Mesodermal cell (in vitro differentiated cells): ENCODE results near the gene CHCHD3.

ENCODE experiments used
- H3K27ac ChIP-seq: 2 replicates; pipeline ENCODE4 v1.7.0; 2013; ENCODE audit warnings: mild to moderate bottlenecking, low read depth, low read length, moderate library complexity; ENCODE audit not compliant: severe bottlenecking
- H3K36me3 ChIP-seq: 2 replicates; pipeline ENCODE4 v1.7.1; 2013; ENCODE audit warnings: mild to moderate bottlenecking, low read length, moderate library complexity; ENCODE audit not compliant: control insufficient read depth, insufficient read depth
- H3K4me1 ChIP-seq: one replicate; pipeline ENCODE4 v1.7.1; 2013; ENCODE audit warnings: mild to moderate bottlenecking, low read length; ENCODE audit not compliant: insufficient read depth, control insufficient read depth, poor library complexity, severe bottlenecking
- H3K4me3 ChIP-seq: 2 replicates; pipeline ENCODE4 v1.7.0; 2013; ENCODE audit warnings: low read length, control low read depth, mild to moderate bottlenecking; ENCODE audit not compliant: insufficient read depth, poor library complexity, severe bottlenecking; ENCODE audit errors: extremely low read depth
- H3K9me3 ChIP-seq: 2 replicates; pipeline ENCODE4 v1.7.1; 2013; ENCODE audit warnings: mild to moderate bottlenecking, low read length, moderate library complexity; ENCODE audit not compliant: control insufficient read depth
- WGBS, 2 experiments: methylation state at CpG; one replicate each; pipeline ENCODE4 v1.1.5; 2013; ENCODE audit warnings: missing lambda C conversion rate in 2 of 2; ENCODE audit not compliant: insufficient coverage in 2 of 2; 5-methylcytosine and 5-hydroxymethylcytosine counted together

The CHCHD3 gene

GRCh38 chr7:132847376-132847775, 234.5 kb downstream of the CHCHD3 start:
- 90 to 100% methylated on average over 2 to 5 of the region's 7 CpGs for WGBS, 2 experiments
- Histone ChIP-seq H3K4me1 (no peaks in the 10 kb centered on the region), H3K9me3 (no peaks in the 10 kb centered on the region), H3K4me3 (no peak overlapping the region), H3K27ac (no peak overlapping the region), H3K36me3 (peaks cover 9% of the 10 kb centered on the region)

GRCh38 chr7:132846086-132846485, 235.8 kb downstream of the CHCHD3 start:
- Histone ChIP-seq H3K36me3 (no peaks in the 10 kb centered on the region), H3K4me1 (no peaks in the 10 kb centered on the region), H3K9me3 (no peaks in the 10 kb centered on the region), H3K27ac (no peak overlapping the region), H3K4me3 (no peak overlapping the region)
- WGBS, 2 experiments, result 54 to 86% methylated on average over 2 to 3 of the region's 3 CpGs

- WGBS, 2 experiments, result 88% methylated on average over 3 of the region's 4 CpGs; no CpG with 5 or more reads in 1 of the 2 experiments
- Histone ChIP-seq H3K4me1 (no peaks in the 10 kb centered on the region), H3K36me3 (no peaks in the 10 kb centered on the region)
These were observed 239.4 kb downstream of the CHCHD3 start for GRCh38 chr7:132842478-132842877.

GRCh38 chr7:132840199-132840598, 241.7 kb downstream of the CHCHD3 start:
- no peak overlapping the region for H3K27ac ChIP-seq
- no peaks in the 10 kb centered on the region for H3K9me3 ChIP-seq
- H3K4me3 ChIP-seq, result no peak overlapping the region
- no CpG with 5 or more reads among the region's 1 CpG for WGBS, 2 experiments
- peaks cover 12% of the 10 kb centered on the region for H3K36me3 ChIP-seq
- H3K4me1 ChIP-seq, result no peaks in the 10 kb centered on the region

More at GRCh38 chr7:132842478-132842877, 239.4 kb downstream of the CHCHD3 start:
- H3K9me3 ChIP-seq, result no peaks in the 10 kb centered on the region
- no peak overlapping the region for H3K27ac ChIP-seq
- H3K4me3 ChIP-seq, result no peak overlapping the region

- Histone ChIP-seq H3K36me3 (peaks cover 18% of the 10 kb centered on the region), H3K9me3 (no peaks in the 10 kb centered on the region), H3K27ac (no peak overlapping the region), H3K4me1 (no peaks in the 10 kb centered on the region), H3K4me3 (no peak overlapping the region)
- WGBS, 2 experiments, result no CpG with 5 or more reads among the region's 3 CpGs
These were observed 243.6 kb downstream of the CHCHD3 start for GRCh38 chr7:132838313-132838712.

- Histone ChIP-seq H3K4me3 (no peak overlapping the region), H3K27ac (no peak overlapping the region), H3K9me3 (no peaks in the 10 kb centered on the region), H3K4me1 (no peaks in the 10 kb centered on the region), H3K36me3 (peaks cover 18% of the 10 kb centered on the region)
- WGBS, 2 experiments, result 100% methylated on average over 1 to 2 of the region's 3 CpGs
These were observed 244.4 kb downstream of the CHCHD3 start for GRCh38 chr7:132837529-132837928.

GRCh38 chr7:132836746-132837145, 245.1 kb downstream of the CHCHD3 start:
- Histone ChIP-seq H3K4me3 (no peak overlapping the region), H3K27ac (no peak overlapping the region), H3K4me1 (no peaks in the 10 kb centered on the region), H3K36me3 (peaks cover 18% of the 10 kb centered on the region), H3K9me3 (no peaks in the 10 kb centered on the region)
- 80% methylated on average over 1 of the region's 1 CpG for WGBS, 2 experiments

- Histone ChIP-seq H3K4me3 (no peak overlapping the region), H3K9me3 (no peaks in the 10 kb centered on the region), H3K4me1 (no peaks in the 10 kb centered on the region), H3K36me3 (peaks cover 12% of the 10 kb centered on the region), H3K27ac (no peak overlapping the region)
- 100% methylated on average over 1 of the region's 2 CpGs; no CpG with 5 or more reads in 1 of the 2 experiments for WGBS, 2 experiments
These were observed 250.9 kb downstream of the CHCHD3 start for GRCh38 chr7:132830941-132831340.

- H3K9me3 ChIP-seq, result no peaks in the 10 kb centered on the region
- no peaks in the 10 kb centered on the region for H3K36me3 ChIP-seq
- H3K27ac ChIP-seq, result no peak overlapping the region
- H3K4me3 ChIP-seq, result no peak overlapping the region
- no peaks in the 10 kb centered on the region for H3K4me1 ChIP-seq
These were observed 253.4 kb downstream of the CHCHD3 start for GRCh38 chr7:132828502-132828901.

GRCh38 chr7:132825932-132826835, 255.7 kb downstream of the CHCHD3 start:
- Histone ChIP-seq H3K27ac (no peak overlapping the region), H3K9me3 (no peaks in the 10 kb centered on the region), H3K4me1 (no peaks in the 10 kb centered on the region), H3K4me3 (no peak overlapping the region), H3K36me3 (no peaks in the 10 kb centered on the region)
- WGBS, 2 experiments, result 98 to 100% methylated on average over 3 to 4 of the region's 6 CpGs

- 100% methylated on average over 1 of the region's 2 CpGs; no CpG with 5 or more reads in 1 of the 2 experiments for WGBS, 2 experiments
These were observed 256.7 kb downstream of the CHCHD3 start for GRCh38 chr7:132825222-132825621.

More at GRCh38 chr7:132825222-132825621, 256.7 kb downstream of the CHCHD3 start:
- no peaks in the 10 kb centered on the region for H3K4me1 ChIP-seq
- H3K9me3 ChIP-seq, result no peaks in the 10 kb centered on the region
- H3K4me3 ChIP-seq, result no peak overlapping the region
- H3K36me3 ChIP-seq, result no peaks in the 10 kb centered on the region
- no peak overlapping the region for H3K27ac ChIP-seq
